Heart left ventricle (tissue), 13 donors: ENCODE data around the gene AFDN.

ENCODE experiments used
- POLR2A ChIP-seq, 2 donors: fragments of 450-650 bp; IDR thresholded peaks; one replicate each; pipeline ENCODE4 v1.6.1; 2017; ENCODE audit warnings: antibody characterized with exemption in 2 of 2, mild to moderate bottlenecking in 2 of 2, moderate library complexity in 2 of 2
- TF ChIP-seq, protein P1 (sequence below), 12 donors: fragments of 200-600 bp; sonication (generic) in 4 of 12; IDR thresholded peaks; one replicate each; pipeline versions ENCODE4 v1.5.0 to v1.8.0; 2018 to 2022; ENCODE audit warnings: antibody characterized with exemption in 12 of 12, mild to moderate bottlenecking in 5 of 12
- donor health status: ischemic (EF 13 %, LVEDD 7.1; RV severe dilation, severe dysfunction).
- donor health status: DM: no; HTN: yes; CAD: no.
- donor health status: DM: no; HTN: no; CAD: no.
- donor health status: ischemic (EF 25% LVEDD 6.9; RV normal size, moderate dysfunction).
- donor health status: ischemic (EF 25% LVEDD 5.7; RV mildly dilated, moderate dysfunction).
- donor health status: ischemic (EF 35%, LVEDD 5.7; RV mildly dilated, moderate dysfunction).
- donor health status: nonischemic (EF 11% LVEDD 7.7; RV severe dilation, severe dysfunction).
- donor health status: DM: yes; HTN: yes; CAD: no.
- donor health status: PGD.
- donor health status: ischemic (EF 29% LVEDD 5.4; RV normal size, mild dysfunction).
- donor health status: nonischemic (EF 23%, LVEDD 6.1; RV moderate dilation, normal function).

DNA sequence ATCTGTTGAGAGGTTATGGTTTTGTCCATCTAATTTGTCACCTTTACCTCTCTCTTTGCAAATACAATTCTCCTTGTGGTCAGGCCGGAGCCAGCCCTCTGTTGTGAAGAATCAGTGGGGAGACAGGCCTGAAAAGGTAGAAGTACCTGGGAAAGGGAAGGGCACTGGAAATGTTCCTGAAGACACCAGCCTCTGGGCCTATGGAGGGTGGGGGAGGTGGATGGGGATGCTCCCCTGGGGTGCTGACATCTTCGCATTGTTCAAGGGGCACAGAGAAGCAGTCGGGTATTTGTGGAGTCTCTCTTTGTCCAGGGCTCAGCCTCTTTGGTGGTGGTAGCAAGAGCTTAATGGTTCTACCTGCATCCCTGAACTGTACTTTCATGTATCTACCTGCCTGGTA is 24.4 kb upstream of the AFDN start:
- TF ChIP-seq, protein P1, sequence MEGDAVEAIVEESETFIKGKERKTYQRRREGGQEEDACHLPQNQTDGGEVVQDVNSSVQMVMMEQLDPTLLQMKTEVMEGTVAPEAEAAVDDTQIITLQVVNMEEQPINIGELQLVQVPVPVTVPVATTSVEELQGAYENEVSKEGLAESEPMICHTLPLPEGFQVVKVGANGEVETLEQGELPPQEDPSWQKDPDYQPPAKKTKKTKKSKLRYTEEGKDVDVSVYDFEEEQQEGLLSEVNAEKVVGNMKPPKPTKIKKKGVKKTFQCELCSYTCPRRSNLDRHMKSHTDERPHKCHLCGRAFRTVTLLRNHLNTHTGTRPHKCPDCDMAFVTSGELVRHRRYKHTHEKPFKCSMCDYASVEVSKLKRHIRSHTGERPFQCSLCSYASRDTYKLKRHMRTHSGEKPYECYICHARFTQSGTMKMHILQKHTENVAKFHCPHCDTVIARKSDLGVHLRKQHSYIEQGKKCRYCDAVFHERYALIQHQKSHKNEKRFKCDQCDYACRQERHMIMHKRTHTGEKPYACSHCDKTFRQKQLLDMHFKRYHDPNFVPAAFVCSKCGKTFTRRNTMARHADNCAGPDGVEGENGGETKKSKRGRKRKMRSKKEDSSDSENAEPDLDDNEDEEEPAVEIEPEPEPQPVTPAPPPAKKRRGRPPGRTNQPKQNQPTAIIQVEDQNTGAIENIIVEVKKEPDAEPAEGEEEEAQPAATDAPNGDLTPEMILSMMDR (IDR thresholded peaks at IDR 0.05) = no peak
- TF ChIP-seq POLR2A (IDR thresholded peaks at IDR 0.05) = no peak
